Bronchial epithelial cell (primary cell): ENCODE data around the gene FAM120A. TPM values are rescaled to one million over a fixed set of nuclear protein-coding genes. Genes with fewer than 3 reads are reported as not detected.

Experiments used
- DNase-seq: peaks from one replicate; pipeline ENCODE4 v3.0.0-alpha.2; 2010; ENCODE audit warnings: low read depth
- FAIRE-seq: peaks from 2 replicates; lab custom pipeline; 2011; peaks lifted over from hg19 to GRCh38; lab: Jason Lieb, UNC
- H3K27me3 ChIP-seq: 2 replicates; pipeline ENCODE4 v1.5.1; 2011; ENCODE audit warnings: low read length; ENCODE audit not compliant: control insufficient read depth, insufficient read depth
- H3K36me3 ChIP-seq: 2 replicates; pipeline ENCODE4 v1.5.1; 2011; ENCODE audit warnings: low read length; ENCODE audit not compliant: control insufficient read depth, insufficient read depth
- H3K4me3 ChIP-seq: 2 replicates; pipeline ENCODE4 v1.5.1; 2011; ENCODE audit warnings: mild to moderate bottlenecking, low read depth, low read length, control low read depth
- total RNA-seq: library from RNA; depleted of rRNA; stranded (reverse); fragments of >200 nt; gene quantifications from 2 replicates; pipeline ENCODE4 v1.2.1, GENCODE V29; 2014
- TF ChIP-seq, protein P1 (sequence below): IDR thresholded peaks from 2 replicates; pipeline ENCODE4 v1.5.1; 2011; ENCODE audit warnings: mild to moderate bottlenecking, moderate library complexity, low read length, control low read depth, inconsistent platforms; ENCODE audit not compliant: insufficient read depth, severe bottlenecking

FAM120A gene
- total RNA-seq, 1 donor from 2014 or later = 69.0 TPM

DNA sequence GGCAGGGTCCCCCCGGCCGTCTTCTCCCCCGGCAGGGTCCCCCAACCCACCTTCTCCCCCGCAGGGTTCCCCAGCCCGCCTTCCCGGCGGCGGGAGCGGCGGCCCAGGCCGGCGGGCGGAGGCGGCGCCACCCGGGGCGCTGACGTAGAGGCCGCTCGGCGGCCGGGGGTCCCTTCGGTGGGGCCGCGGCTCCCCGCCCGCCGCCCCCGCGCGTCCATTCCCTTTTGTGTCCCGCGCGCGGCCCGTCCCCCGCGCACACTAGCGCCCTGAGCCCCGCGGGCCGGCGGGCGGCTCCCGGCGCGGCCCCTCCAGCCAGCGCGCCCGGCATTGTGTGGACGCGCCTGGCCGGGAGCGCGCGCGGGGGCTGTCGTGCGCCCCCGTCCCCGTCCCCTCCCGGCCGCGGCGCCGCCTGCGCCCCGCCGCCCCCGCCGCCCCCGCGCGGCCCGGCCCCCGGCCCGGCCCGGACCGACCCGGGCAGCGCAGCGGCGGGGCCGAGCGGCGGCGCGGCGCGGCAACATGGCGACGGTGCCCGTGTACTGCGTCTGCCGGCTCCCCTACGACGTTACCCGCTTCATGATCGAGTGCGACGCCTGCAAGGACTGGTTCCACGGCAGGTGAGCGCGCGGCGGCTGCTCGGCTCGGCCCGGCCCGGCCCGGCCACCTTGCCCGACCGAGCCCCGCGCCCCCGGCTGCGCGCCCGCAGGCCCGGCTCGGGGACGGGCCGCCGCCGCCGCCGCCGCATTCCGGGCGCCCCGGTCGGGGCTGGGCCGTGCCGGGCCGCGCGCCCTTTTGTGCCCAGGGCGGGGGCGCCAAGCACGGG, 125.0 kb downstream of the FAM120A start, which contains the start of gene PHF2:
PHF2 (plus strand) TSS at position 327 of the 820 bp plus-strand sequence; CDS start at position 517, 190 bp downstream.
- H3K36me3 ChIP-seq = no peaks in the 10 kb centered on the region
- TF ChIP-seq, protein P1, sequence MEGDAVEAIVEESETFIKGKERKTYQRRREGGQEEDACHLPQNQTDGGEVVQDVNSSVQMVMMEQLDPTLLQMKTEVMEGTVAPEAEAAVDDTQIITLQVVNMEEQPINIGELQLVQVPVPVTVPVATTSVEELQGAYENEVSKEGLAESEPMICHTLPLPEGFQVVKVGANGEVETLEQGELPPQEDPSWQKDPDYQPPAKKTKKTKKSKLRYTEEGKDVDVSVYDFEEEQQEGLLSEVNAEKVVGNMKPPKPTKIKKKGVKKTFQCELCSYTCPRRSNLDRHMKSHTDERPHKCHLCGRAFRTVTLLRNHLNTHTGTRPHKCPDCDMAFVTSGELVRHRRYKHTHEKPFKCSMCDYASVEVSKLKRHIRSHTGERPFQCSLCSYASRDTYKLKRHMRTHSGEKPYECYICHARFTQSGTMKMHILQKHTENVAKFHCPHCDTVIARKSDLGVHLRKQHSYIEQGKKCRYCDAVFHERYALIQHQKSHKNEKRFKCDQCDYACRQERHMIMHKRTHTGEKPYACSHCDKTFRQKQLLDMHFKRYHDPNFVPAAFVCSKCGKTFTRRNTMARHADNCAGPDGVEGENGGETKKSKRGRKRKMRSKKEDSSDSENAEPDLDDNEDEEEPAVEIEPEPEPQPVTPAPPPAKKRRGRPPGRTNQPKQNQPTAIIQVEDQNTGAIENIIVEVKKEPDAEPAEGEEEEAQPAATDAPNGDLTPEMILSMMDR = no peak
- no peaks in the 10 kb centered on the region for H3K27me3 ChIP-seq
- FAIRE-seq (no peak), DNase-seq (no peak)
- peak within 1 kb of the TSS; percentile 68 for H3K4me3 ChIP-seq

DNA sequence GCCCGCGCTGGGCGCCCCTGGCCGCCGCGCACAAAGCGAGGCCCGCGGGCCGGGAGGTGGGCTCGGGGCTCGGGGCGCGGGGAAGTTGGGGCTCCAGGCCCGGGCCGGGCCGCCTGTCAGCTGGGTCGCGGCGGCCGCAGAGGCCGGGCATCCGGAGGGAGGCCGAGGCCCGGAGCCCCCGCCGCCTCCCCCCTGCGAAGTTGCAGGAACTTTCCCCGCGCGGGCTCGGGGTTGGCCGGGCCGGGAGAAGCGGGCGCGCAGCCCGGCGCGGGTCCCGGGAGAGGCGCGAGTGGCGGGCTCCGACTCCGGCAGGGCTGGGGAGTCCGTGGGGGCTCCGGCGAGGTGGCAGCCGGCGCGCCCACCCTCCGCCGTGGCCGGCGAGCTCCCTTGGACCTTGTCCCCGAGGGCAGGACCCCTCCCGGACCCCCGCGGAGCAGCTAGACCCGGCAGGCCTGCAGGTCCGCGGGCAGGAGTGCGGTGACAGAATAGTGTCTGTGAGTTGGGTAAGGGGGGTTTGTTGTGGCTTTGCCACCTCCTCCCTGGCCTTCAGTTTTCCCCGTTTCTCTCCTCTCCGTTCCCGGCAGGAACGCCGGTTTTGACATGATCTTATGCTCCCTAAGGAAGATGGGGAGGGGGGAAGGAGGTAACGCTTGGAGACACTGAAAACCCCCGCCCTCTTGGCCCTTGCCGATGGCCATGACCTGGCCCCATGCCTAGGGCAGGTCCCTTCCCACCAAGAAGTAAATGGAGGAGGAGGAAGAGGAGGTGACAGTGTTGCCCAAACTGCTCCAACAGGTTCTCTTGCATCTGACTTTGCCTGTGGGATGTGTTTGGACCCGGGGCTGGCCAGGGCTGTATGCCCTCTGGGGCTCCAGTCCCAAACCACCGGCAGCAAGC, 125.8 kb downstream of the FAM120A start:
- peak; percentile 35 for DNase-seq
- TF ChIP-seq, protein P1 = no peak
- no peaks in the 10 kb centered on the region for H3K36me3 ChIP-seq
- no peaks in the 10 kb centered on the region for H3K27me3 ChIP-seq
- H3K4me3 ChIP-seq = peak overlapping the region; percentile 68
- no peak for FAIRE-seq

DNA sequence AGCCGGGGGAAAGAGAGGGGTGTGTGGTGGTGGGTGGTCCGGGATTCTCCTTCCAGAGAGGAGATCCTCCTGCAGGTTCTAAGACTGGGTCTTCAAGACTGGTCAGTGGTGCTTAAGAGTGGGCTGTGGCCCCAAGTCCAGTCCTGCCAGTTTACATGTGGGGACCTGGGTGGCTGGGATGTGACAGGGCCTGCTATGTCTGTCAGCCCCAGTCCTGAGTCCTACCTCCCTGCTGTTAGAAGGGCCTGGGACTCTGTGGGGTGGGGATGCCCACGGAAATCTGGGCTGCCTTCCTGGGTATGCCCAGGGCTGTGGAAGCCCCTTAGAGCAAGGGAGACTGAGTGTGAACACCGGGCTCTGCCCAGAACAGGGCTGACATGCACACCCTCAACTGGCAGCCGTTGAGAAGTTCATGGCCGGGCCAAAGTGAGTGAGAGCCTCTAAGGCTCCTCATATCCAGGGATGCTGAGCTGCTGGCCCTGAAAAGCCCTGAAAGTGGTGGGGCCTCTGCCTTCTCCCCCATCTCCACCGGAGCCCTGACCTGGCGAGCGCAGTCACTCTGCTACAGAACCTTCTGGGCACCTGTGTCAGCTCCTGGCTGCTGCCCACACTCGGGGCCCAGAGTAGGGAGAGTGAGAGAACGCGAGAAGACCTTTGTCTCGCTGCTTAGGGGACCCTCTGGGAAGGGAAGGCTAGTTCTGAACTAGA, 126.6 kb downstream of the FAM120A start:
- Histone ChIP-seq H3K4me3 (peak overlapping the region; percentile 68), H3K36me3 (no peaks in the 10 kb centered on the region), H3K27me3 (no peaks in the 10 kb centered on the region)
- no peak for DNase-seq
- peak; percentile 91 for FAIRE-seq
- TF ChIP-seq, protein P1 = no peak

DNA sequence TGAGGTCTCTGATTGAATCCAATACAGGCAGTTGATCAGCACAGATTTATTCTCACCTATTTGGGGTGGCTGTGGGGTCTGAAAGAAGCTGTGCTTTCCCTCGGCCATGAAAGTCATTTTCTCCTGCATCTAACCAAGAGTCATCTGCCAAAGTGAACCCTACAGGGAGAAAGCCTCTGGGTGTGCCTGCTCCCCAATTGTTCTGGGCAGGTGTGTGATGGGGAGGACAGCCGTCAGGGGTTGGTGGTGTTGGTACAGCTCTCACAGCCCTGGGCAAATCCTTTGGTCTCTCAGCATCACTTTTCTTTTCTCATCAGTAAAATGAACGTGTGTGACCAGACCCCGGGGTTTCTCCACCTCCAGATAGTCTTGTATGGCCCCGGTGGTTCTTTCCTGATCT, 127.4 kb downstream of the FAM120A start:
- DNase-seq = no peak
- Histone ChIP-seq H3K4me3 (no peak overlapping the region), H3K27me3 (no peaks in the 10 kb centered on the region), H3K36me3 (no peaks in the 10 kb centered on the region)
- TF ChIP-seq, protein P1 = no peak
- no peak for FAIRE-seq

DNA sequence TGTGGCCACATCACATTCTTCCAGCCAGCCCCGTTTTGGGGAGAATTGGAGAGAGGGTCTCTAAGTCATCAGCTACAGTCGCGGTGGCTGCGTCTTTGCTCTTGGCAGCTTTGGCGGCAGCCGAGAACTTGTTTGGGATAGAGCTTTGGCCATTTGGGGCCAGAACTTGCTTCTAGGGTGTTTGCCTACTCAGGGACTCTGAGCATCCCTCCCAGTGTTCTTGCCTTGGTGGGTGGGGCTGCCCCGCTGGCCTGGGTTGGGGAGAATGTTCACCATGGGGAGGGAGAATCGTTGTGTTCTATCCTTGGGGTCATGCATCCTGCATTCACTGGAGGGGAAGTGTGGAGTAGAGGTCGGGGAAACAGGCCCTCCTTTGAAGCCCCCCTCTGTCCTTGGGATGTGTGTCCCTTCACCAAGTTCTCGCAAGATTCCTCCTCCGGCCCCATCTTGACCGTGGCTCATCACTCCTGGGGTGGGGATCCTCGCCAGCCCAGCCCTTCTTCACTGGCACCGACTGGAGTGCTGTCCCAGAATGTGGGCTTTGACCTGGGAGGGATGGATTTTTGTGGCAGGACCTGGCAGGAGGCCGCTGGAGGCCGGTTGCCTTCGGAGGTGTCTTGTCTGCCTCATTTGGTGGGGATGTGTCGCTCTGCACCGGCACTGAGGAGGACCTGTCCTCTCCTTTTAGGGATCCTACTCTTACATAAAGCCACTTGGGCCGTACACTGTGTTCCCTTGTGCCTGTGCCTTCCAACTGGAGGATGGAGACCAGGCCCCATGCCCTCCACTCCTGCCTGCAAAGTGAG, 128.4 kb downstream of the FAM120A start:
- no peak for DNase-seq

More for the DNA sequence above, 128.4 kb downstream of the FAM120A start:
- Histone ChIP-seq H3K4me3 (no peak overlapping the region), H3K27me3 (no peaks in the 10 kb centered on the region), H3K36me3 (no peaks in the 10 kb centered on the region)
- TF ChIP-seq, protein P1 = no peak
- no peak for FAIRE-seq
